ENCODE measurements around the gene IFIT1B.

DNA sequence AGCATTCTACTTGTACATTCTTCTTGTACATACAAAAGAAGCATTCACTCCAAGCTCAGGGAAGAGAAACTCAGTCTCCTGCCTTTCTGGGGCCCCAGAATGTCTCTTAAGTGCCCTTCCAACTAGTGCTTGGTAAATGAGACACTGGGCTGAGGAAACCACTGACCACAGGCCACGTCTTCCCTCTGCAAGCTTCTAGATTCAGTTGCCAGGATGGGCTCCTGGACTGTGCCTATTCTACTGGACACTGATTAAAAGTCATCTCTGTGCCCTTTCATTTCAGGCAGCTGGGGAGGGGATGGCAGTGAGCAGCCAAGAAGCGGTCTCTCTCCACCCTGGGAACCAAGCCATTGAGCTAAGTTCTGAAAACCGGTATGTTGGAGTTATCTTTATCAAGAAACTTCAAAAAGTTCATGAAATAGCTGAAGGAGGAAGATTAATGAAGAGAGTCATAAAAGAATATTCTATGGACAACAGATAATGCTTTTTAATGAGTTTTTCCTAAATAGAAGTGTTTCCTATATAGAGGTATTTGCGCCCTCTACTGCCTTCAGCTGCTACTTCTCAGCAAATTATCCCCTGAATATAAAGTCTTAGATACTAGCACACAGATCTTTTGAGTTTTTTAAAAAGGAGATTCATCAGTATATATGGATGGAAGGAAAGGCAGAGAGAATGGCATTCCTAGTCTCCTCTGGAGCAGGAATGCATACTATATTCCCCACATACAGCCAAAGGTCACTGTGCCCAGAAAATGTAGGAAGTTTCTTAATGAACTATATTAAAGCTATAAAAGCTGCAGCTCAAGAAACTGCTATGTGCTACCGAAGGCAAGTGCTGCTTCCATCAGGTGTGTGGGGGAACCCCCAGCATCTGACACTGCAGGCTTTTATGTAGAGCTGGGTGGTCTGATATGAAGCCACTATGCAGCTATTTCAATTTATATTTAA, 8.4 kb upstream of the IFIT1B start:
- no peak for TF ChIP-seq POLR2A (IDR thresholded peaks at IDR 0.05)
- TF ChIP-seq, protein P1, sequence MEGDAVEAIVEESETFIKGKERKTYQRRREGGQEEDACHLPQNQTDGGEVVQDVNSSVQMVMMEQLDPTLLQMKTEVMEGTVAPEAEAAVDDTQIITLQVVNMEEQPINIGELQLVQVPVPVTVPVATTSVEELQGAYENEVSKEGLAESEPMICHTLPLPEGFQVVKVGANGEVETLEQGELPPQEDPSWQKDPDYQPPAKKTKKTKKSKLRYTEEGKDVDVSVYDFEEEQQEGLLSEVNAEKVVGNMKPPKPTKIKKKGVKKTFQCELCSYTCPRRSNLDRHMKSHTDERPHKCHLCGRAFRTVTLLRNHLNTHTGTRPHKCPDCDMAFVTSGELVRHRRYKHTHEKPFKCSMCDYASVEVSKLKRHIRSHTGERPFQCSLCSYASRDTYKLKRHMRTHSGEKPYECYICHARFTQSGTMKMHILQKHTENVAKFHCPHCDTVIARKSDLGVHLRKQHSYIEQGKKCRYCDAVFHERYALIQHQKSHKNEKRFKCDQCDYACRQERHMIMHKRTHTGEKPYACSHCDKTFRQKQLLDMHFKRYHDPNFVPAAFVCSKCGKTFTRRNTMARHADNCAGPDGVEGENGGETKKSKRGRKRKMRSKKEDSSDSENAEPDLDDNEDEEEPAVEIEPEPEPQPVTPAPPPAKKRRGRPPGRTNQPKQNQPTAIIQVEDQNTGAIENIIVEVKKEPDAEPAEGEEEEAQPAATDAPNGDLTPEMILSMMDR (IDR thresholded peaks at IDR 0.05): peak in 4 of 7 experiments; percentile 20 to 54 (median 36)
